GM18526 (cell line): ENCODE results near the gene ZNF764.

Source experiments
- POLR2A ChIP-seq: IDR thresholded peaks from 3 replicates; pipeline ENCODE4 v1.6.1; 2011; ENCODE audit not compliant: insufficient read length; ENCODE audit errors: extremely low read depth

Gene ZNF764

DNA sequence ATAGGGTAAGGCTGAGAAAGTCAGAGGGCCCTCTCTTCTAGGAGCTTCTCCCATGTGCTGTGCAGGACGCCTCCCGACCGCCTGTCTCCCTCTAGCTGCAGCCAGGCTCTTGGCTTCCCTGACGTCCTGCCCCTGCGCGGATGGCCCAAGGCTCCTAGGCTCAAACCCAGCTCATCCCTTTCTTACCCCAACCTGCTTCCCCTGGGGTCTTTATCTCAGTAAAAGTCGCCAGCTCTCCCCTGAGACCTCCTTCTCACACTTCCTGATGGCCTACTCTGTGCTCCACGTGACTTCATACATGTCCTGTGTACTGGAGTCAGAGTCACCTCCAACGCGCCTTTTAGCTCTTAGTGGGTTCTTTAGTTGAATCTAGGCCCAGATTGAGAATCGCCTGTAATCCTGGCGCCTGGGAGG, 22.4 kb downstream of the ZNF764 start:
- TF ChIP-seq POLR2A: no peak

DNA sequence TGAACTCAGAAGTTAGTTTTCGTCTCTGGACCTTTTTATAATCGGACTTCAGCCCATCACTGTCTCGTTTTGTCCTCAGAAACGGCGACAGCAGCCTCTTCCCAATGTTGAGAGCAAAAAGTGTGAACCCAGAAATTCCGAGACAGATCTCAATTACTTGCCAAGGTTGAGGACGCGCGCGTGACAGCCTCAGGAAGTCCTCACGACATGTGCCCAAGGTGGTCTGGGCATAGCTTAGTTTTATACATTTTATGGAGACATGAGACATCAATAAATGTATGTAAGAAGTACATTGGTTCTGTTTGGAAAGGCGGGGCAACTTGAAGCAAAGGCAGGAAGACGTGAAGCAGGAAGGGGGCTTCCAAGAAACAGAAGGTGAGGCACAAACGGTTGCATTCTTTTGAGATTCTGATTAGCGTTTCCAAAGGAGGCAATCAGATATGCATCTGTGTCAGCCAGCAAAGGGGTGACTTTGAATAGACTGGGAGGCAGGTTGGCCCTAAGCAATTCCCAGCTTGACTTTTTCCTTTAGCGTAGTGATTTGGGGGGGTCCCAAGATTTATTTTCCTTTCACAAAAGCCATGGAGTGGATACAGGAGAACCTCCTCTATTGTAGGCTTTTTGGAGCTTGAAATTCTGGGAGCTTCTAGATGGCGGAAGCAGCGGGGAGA, 22.9 kb downstream of the ZNF764 start:
- no peak for TF ChIP-seq POLR2A

DNA sequence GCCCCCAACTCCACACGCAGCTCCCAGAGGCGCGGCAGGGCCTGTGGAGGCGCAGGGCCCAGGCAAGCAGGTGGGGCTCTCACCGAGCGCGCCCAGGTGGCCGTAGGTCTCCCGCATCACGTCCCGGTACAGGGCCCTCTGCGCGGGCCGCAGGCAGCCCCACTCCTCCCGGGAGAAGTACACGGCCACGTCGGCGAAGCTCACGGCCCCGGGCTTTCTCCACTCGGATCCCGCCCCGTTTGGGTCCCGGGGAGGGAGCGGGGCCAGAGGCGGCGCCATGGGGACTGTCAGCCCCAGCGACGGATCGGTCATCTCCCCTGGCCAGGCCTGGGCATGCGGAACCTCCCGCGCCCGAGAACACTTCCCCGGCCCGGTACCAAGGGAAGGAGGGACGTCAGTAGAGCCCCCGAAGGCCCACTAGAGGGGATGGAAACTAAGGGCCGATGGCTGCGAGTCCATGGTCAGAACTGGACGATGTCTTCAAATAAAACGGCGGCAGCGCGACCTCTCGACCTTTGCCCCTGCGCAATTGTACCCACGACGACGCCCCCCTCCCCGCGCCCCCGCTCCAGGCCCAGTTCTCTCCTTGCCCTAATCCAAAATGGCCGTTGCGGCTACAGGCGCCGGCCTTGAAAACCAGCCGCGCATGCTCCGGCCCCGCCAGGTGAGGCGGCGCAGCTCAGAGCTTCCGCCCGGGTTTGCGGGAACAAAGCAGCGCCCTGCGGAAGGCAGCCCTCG, 23.6 kb downstream of the ZNF764 start, which contains the start of gene ZNF747:
Gene ZNF747, minus strand, starts transcription at position 491 of the 738 bp plus-strand sequence. Its CDS starts 179 bp downstream, at position 312.
- peak; percentile 81 for TF ChIP-seq POLR2A

DNA sequence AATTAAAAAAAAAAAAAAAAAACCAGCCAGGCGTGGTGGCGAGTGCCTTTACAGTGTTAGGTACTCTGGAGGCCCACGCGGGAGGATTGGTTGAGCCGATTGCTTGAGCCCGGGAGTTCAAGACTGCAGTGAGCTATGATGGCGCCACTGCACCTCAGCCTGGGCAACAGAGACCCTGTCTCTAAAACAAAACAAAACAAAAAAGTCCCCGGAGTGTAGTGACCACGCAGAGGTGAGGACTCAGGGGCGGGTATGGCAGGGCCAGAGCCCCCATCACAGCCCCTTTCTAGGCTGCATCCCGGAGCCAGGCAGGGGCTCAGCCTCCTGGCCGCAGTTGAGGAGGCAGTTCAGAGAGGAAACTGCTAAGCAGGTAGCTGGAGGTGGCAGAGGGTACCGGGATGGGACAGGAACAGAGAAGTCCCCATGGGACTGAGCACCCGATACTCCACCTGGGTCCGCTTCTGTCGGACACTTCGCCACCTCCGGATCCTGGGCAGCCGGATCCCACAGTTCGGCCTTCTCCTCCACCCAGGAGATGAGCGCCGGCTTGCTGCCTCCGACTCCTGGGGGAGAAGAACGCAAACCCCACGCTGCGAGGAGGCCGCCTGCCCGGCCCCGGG, 24.3 kb downstream of the ZNF764 start:
- TF ChIP-seq POLR2A: no peak

DNA sequence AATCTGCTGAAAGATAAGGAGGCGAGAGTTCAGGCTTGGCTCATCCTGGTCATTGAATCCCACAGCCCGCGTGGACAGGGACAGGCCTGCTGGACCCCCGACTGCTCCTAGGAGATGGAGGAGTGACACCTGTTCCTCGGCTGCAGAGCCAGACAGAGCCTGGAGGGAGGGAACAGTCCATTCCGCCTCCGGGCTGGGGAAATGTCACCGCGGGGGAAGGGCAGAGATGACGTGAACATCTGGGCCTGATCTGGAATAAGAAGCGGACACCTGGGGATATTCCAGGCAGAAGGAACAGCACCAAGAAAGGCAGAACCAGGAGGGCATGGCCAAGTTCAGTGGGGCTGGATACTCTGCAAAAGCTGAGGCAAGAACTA, 25.0 kb downstream of the ZNF764 start:
- no peak for TF ChIP-seq POLR2A

DNA sequence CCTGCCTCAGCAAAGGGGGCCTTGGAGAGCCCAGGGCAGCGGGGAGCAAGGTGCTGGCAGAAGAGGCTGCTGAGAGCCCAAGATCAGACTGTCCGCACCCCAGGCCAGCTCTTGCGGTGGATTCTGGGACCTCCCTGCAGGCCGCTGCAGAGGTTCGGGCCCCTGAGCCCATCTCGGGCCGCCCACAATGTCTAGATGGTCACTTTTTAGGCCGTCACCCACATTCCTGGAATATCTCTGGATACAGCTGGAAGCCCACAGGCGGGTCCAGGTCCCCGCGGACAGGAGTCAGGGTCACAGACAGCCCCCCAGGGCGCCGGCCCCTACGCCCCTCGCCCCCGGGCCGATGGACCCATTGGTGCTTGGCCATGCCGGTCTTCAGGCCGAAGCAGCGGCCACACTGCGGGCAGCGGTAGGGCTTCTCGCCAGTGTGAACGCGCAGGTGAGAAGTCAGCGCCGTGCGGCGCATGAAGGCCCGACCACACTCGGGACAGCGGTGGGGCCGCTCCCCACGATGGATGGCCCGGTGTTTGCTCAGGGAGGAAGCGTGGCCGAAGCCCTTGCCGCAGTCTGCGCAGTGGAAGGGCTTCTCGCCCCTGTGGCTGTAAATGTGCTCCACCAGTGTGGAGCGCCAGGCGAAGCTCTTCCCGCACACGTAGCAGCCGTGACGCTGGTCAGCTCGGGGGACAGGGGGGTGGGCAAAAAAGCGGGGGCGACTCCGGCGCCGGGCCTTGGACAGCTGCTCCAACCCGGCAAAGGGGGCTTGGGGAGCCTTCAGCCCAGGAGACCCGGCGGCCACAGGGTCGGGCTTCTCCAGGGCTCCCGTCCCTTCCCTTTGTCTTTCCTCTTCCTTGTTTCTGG, 25.7 kb downstream of the ZNF764 start:
- TF ChIP-seq POLR2A: no peak

DNA sequence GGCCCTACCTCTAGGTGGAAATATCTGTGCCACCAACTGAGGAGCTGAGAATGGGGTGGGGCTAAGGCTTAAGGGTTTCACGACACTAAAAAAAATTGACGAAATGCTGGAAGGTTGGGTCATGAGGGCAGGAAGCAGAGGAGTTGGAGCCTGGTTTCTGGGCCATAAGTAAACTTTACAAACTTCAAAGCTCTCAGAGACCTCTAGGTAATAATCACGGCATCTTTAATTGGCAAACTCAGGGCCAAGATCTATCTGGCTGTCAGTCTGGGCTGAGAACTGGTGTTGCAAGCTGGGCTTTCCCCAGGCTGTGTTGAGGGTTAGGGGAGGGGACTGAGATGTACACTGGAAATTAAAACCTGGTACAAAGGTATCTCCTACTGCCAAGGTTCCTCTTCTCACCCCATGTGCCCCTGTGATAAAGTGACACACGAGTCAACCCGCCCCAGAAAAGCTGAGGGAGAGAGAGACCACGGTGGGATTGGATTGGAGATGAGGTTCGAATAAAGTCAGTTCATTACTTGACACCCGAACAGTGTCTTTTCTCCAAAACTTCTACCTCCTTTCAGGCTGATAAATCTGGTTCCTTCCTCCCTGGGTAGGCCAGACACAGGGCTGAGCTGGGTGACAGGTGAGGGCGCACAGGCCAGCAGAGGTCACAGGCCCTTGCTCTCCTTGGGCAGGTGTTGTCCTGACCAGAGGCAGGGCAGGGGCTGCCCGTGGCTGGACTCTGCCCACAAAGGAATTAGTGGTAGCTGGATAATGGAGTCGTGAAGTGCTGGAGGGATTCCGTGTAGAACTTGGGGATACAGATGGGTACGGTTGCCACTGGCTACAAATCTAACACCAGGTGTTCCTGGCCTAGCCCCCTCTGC, 27.8 kb downstream of the ZNF764 start:
- TF ChIP-seq POLR2A: no peak

DNA sequence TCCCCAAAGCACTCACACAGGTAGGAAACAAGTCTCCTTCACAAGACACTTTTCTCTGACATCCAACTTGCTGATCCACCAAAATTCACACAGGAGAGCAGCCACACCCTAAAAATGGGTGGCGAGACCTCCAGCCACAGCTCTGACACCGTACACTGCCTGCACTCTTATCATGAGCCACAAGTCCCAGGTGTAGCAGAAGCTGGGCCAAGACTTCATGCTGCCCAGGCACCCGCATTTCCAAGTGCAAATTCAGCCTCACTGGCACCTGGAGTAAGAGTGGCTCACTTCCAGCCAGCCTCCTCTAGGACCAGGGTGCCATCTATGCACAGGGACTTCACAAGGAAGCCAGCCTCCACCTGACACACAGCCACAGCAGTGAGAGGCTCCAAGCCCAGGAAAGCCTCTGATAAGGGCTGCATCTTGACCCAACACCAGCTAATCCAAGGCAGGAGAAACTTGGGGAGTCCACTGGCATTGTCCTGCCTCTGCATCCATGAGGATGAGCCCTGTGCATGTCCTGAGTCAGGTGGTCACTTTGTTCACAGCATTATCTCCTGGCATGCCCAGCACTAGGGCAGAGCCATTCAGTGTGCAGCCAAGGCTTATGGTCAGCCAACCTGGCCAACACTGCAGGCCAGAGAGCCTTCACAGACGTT, 29.2 kb downstream of the ZNF764 start:
- no peak for TF ChIP-seq POLR2A

DNA sequence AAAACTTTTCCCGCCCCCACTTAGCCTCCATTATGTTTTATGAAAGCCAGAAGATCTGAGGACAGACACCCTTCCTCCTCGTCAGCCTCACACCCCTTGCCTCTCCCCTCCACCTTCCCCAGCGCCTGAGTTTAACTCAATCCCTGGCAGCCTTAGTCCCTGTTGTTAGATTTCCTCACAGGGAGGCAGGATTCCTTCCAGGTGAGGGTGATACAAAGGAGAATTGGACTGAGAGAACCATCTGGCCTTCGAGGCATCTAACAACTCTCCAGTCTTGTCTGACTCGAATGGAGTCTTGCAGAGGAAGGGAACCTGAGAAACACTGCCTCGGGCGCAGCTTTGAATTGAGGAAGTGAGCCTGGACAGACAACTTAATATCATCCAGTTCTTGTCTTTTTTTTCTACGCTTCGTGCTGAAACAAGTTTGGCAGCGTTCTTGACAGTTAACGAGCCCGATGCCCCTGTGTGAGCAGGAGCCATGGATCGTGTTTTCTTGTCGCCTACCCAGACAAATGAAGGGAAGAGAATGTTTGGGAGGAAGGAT, 30.5 kb downstream of the ZNF764 start:
- TF ChIP-seq POLR2A: no peak

DNA sequence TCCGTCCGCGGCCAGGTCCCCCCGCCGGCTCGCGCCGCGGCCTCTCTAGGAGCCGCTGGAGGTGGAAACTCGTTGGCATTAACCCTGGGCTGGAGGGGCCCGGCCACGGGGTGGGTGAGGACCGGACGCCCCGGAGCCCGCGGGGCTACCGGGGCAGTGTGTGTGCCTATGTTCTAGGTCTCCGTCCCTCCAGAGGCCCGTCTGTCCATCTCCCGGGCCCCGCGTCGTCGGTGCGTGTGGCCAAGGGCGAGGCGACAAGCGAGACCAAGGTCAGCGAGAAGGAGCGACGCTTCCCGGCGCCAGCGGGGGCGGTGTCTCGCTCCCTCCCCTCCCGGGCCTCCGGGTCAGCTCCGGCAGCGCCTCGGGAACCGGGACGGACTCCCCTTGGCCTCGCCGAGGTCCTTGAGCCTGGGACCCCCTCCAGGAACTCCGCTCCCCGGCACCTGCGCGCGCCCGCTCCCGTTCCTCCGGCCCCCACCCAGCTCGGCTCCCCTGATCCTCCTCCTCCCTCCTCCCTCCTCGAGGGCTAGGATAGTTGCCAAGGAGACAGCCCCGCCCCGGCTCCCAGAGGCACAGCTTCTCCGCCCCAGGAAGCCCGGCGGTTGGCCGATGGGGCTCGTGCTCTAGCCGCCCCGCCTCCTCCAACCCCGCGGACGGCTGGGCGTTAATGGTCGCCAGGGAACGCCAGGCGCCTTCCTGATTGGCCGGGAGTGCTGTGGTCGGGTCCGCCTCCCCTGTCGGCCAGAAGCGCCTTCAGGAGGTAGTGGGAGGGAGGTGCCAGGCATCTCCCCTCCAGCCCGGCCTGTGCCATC, 31.1 kb downstream of the ZNF764 start:
- TF ChIP-seq POLR2A: peak; percentile 56

DNA sequence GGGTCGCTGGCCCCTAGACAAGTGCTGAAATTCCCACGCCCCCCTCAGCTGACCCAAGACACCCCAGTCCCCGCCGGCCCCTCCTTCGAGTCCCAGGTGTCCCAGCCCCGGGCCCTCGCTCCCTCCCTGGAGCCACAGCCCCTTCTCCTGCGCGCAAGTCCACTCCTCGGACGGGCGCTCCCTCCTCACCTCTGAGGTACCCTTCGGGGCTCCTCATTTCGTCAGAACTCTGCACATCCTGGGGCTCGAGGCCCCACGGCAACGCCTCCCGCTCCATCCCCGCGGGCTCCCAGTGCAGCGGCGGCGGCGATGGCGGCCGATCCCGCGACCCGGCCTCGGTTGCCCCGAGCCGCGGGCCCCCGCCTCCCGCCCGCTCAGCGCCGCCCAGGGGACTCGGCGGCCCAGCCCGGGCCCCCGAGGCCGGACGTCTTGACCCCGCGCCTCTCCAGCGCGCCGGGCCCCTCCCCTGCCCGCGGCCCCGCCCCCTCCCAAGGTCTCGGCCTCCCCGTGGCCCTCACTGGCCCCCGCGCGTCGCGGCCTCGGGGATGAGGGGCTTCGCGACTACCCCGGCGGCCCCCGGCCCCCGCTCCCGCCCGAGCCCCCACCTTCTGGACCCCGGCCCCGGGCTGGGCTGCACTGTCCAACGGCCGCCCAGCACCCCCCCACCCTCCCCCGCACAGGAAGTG, 31.9 kb downstream of the ZNF764 start, which contains the start of gene ZNF768:
Gene ZNF768, minus strand, starts transcription at position 430 of the 686 bp plus-strand sequence. Its CDS starts 153 bp downstream, at position 277.
- TF ChIP-seq POLR2A: no peak

DNA sequence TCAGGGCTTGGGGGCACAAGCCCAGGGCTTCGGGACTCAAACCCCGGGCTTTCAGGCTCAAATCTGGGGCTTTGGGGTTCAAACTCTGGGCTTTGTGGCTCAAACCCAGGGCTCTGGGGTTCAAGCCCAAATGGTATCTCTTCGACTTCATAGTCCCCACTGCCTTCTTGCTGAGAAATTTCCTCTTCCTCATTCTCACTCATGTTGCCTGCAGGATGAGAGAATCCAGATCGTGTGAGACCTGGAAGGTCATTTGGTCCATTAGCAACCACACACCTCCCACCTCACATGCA, 32.4 kb downstream of the ZNF764 start:
- no peak for TF ChIP-seq POLR2A
